ENCODE measurements around the gene FCMR. TPM values are rescaled to one million over a fixed set of nuclear protein-coding genes. Genes with fewer than 3 reads are reported as not detected.

The FCMR gene
- polyA plus RNA-seq, 4 donors, result 0.99 to 2.8 (median 2.2) TPM

Other genes starting within 250 kb of the FCMR start
- 10 to 100 TPM; 72.2 to 80.4 (median 76.6) TPM for gene MAPKAPK2, start 237.0 kb downstream of the FCMR start, polyA plus RNA-seq (ENCODE audit: insufficient read length in 4 of 4)
- gene IL19, start 151.2 kb downstream of the FCMR start, polyA plus RNA-seq (ENCODE audit: insufficient read length in 4 of 4), result 1 to 10 TPM in 1 of 4 donors, under 1 TPM in 3; 0.51 to 1.0 (median 0.68) TPM
- under 1 TPM in 3 of 4 donors, not detected in 1; 0.14 to 0.28 (median 0.14) TPM for gene IL10, start 149.4 kb downstream of the FCMR start, polyA plus RNA-seq (ENCODE audit: insufficient read length in 4 of 4)
- gene IL20, start 56.3 kb downstream of the FCMR start, polyA plus RNA-seq (ENCODE audit: insufficient read length in 4 of 4), result not detected
- under 1 TPM; 0.17 to 0.47 (median 0.33) TPM for gene IL24, start 24.5 kb downstream of the FCMR start, polyA plus RNA-seq (ENCODE audit: insufficient read length in 4 of 4)
- gene PIGR, start 24.5 kb upstream of the FCMR start, polyA plus RNA-seq (ENCODE audit: insufficient read length in 4 of 4), result 1 to 10 TPM in 3 of 4 donors, under 1 TPM in 1; 0.86 to 2.4 (median 1.9) TPM
- gene FCAMR, start 48.5 kb upstream of the FCMR start, polyA plus RNA-seq (ENCODE audit: insufficient read length in 4 of 4), result 10 to 100 TPM in 2 of 4 donors, 1 to 10 TPM in 2; 4.8 to 16.2 (median 9.0) TPM
- 10 to 100 TPM; 18.4 to 25.0 (median 21.7) TPM for gene C1orf116, start 110.8 kb upstream of the FCMR start, polyA plus RNA-seq (ENCODE audit: insufficient read length in 4 of 4)
- 10 to 100 TPM; 13.2 to 16.0 (median 14.0) TPM for gene YOD1, start 129.3 kb upstream of the FCMR start, polyA plus RNA-seq (ENCODE audit: insufficient read length in 4 of 4)
- gene PFKFB2, start 131.3 kb upstream of the FCMR start, polyA plus RNA-seq (ENCODE audit: insufficient read length in 4 of 4), result 10 to 100 TPM; 11.9 to 24.7 (median 17.0) TPM
- gene C4BPB, start 166.9 kb upstream of the FCMR start, polyA plus RNA-seq (ENCODE audit: insufficient read length in 4 of 4), result under 1 TPM; 0.32 to 0.99 (median 0.61) TPM
- gene C4BPA, start 182.3 kb upstream of the FCMR start, polyA plus RNA-seq (ENCODE audit: insufficient read length in 4 of 4), result under 1 TPM; 0.39 to 0.75 (median 0.58) TPM

All from left renal cortex interstitium (tissue), 4 donors.